Ectodermal cell (in vitro differentiated cells): Measurements from ENCODE around the gene CYP26C1.

Source experiments
- H3K27ac ChIP-seq: 2 replicates; pipeline ENCODE4 v1.7.0; 2013; ENCODE audit warnings: mild to moderate bottlenecking, low read depth, low read length; ENCODE audit not compliant: insufficient read depth, poor library complexity, severe bottlenecking
- H3K27me3 ChIP-seq: 2 replicates; pipeline ENCODE4 v1.7.0; 2013; ENCODE audit warnings: mild to moderate bottlenecking, low read length; ENCODE audit not compliant: insufficient read depth, control insufficient read depth, poor library complexity, severe bottlenecking
- H3K36me3 ChIP-seq: one replicate; pipeline ENCODE4 v1.7.0; 2013; ENCODE audit warnings: low read length; ENCODE audit not compliant: control insufficient read depth, insufficient read depth
- H3K4me1 ChIP-seq: one replicate; pipeline ENCODE4 v1.7.0; 2013; ENCODE audit warnings: low read length; ENCODE audit not compliant: control insufficient read depth, insufficient read depth
- H3K4me3 ChIP-seq: 2 replicates; pipeline ENCODE4 v1.7.0; 2013; ENCODE audit warnings: low read depth, low read length, control low read depth; ENCODE audit not compliant: insufficient read depth
- H3K9me3 ChIP-seq: 2 replicates; pipeline ENCODE4 v1.7.0; 2013; ENCODE audit warnings: mild to moderate bottlenecking, low read length, moderate library complexity; ENCODE audit not compliant: control insufficient read depth
- whole genome bisulfite sequencing, 2 experiments: methylation state at CpG; one replicate each; pipeline ENCODE4 v1.1.7; 2013; ENCODE audit warnings: missing lambda C conversion rate in 2 of 2; 5-methylcytosine and 5-hydroxymethylcytosine counted together

The CYP26C1 gene

GRCh38 chr10:93039110-93039509, 21.5 kb upstream of the CYP26C1 start:
- Histone ChIP-seq H3K27me3 (no peaks in the 10 kb centered on the region), H3K36me3 (no peaks in the 10 kb centered on the region), H3K9me3 (no peaks in the 10 kb centered on the region), H3K27ac (no peak overlapping the region), H3K4me3 (no peak overlapping the region), H3K4me1 (peaks cover 1% of the 10 kb centered on the region)
- WGBS, 2 experiments, result 78 to 100% methylated on average over 1 of the region's 1 CpG

- H3K36me3 ChIP-seq, result no peaks in the 10 kb centered on the region
- H3K4me3 ChIP-seq, result no peak overlapping the region
- whole genome bisulfite sequencing, 2 experiments, result 10 to 14% methylated on average over 3 of the region's 3 CpGs
- no peaks in the 10 kb centered on the region for H3K4me1 ChIP-seq
- H3K9me3 ChIP-seq, result no peaks in the 10 kb centered on the region
- no peaks in the 10 kb centered on the region for H3K27me3 ChIP-seq
- H3K27ac ChIP-seq, result no peak overlapping the region
Observed at GRCh38 chr10:93039721-93040120, 20.9 kb upstream of the CYP26C1 start.

GRCh38 chr10:93054486-93054885, 6.1 kb upstream of the CYP26C1 start:
- Histone ChIP-seq H3K4me3 (no peak overlapping the region), H3K27ac (no peak overlapping the region), H3K9me3 (no peaks in the 10 kb centered on the region), H3K4me1 (peaks cover 22% of the 10 kb centered on the region), H3K27me3 (peaks cover 11% of the 10 kb centered on the region), H3K36me3 (no peaks in the 10 kb centered on the region)
- 58 to 62% methylated on average over 3 of the region's 3 CpGs for WGBS, 2 experiments

GRCh38 chr10:93058139-93058538, 2.5 kb upstream of the CYP26C1 start:
- Histone ChIP-seq H3K4me3 (no peak overlapping the region), H3K9me3 (no peaks in the 10 kb centered on the region), H3K4me1 (peaks cover 12% of the 10 kb centered on the region), H3K27me3 (peaks cover 48% of the 10 kb centered on the region), H3K36me3 (no peaks in the 10 kb centered on the region), H3K27ac (no peak overlapping the region)
- 91 to 93% methylated on average over 2 of the region's 3 CpGs for WGBS, 2 experiments

- no peaks in the 10 kb centered on the region for H3K36me3 ChIP-seq
- peak overlapping the region; percentile 31 for H3K4me3 ChIP-seq
- H3K27me3 ChIP-seq, result peaks cover 77% of the 10 kb centered on the region
- H3K9me3 ChIP-seq, result no peaks in the 10 kb centered on the region
- peaks cover 3% of the 10 kb centered on the region for H3K4me1 ChIP-seq
- H3K27ac ChIP-seq, result no peak overlapping the region
- 19 to 22% methylated on average over 45 of the region's 45 CpGs for whole genome bisulfite sequencing, 2 experiments
Observed at GRCh38 chr10:93060887-93061593, 442 bp downstream of the CYP26C1 start.

GRCh38 chr10:93061594-93062513, 1.3 kb downstream of the CYP26C1 start:
- peaks cover 85% of the 10 kb centered on the region for H3K27me3 ChIP-seq
- no peaks in the 10 kb centered on the region for H3K9me3 ChIP-seq
- H3K4me3 ChIP-seq, result peak overlapping the region; percentile 31
- no peaks in the 10 kb centered on the region for H3K36me3 ChIP-seq
- no peak overlapping the region for H3K27ac ChIP-seq
- 21 to 22% methylated on average over 57 of the region's 57 CpGs for WGBS, 2 experiments
- peaks cover 3% of the 10 kb centered on the region for H3K4me1 ChIP-seq

- Histone ChIP-seq H3K27me3 (peaks cover 93% of the 10 kb centered on the region), H3K4me3 (peak overlapping the region; percentile 31), H3K36me3 (no peaks in the 10 kb centered on the region), H3K27ac (no peak overlapping the region), H3K4me1 (peaks cover 3% of the 10 kb centered on the region), H3K9me3 (no peaks in the 10 kb centered on the region)
- WGBS, 2 experiments, result 2 to 3% methylated on average over 68 of the region's 68 CpGs
Observed at GRCh38 chr10:93062514-93063143, 2.0 kb downstream of the CYP26C1 start.

- Histone ChIP-seq H3K9me3 (no peaks in the 10 kb centered on the region), H3K4me1 (peaks cover 6% of the 10 kb centered on the region), H3K4me3 (peak overlapping the region; percentile 31), H3K27me3 (peaks cover 100% of the 10 kb centered on the region), H3K27ac (no peak overlapping the region), H3K36me3 (no peaks in the 10 kb centered on the region)
- WGBS, 2 experiments, result 18 to 19% methylated on average over 43 of the region's 43 CpGs
Observed at GRCh38 chr10:93063144-93063976, 2.8 kb downstream of the CYP26C1 start.

- WGBS, 2 experiments, result 79 to 80% methylated on average over 9 of the region's 9 CpGs
- H3K4me3 ChIP-seq, result peak overlapping the region; percentile 31
- H3K27ac ChIP-seq, result no peak overlapping the region
- H3K36me3 ChIP-seq, result no peaks in the 10 kb centered on the region
- H3K4me1 ChIP-seq, result peaks cover 6% of the 10 kb centered on the region
- H3K9me3 ChIP-seq, result no peaks in the 10 kb centered on the region
- H3K27me3 ChIP-seq, result peaks cover 100% of the 10 kb centered on the region
Observed at GRCh38 chr10:93063977-93064660, 3.5 kb downstream of the CYP26C1 start.
